Activated CD4-positive, alpha-beta T cell treated with anti-CD3 and anti-CD28 coated beads, Interleukin-2, amount 10 ng/mL, durations not matched to agents 7 days and 5 days (primary cell): ENCODE results near the gene PRKAR2A. TPM values are rescaled to one million over a fixed set of nuclear protein-coding genes. Genes with fewer than 3 reads are reported as not detected.
"Not testable (repeated sequence)": the region's sequence is repeated elsewhere in the genome, so short reads cannot be mapped to it uniquely, and the experiment has no call there.

ENCODE experiments used
- CTCF ChIA-PET: fragments of 350-600 bp; sonication (Branson Sonifier 250); formaldehyde crosslinking; loops from one replicate; lab custom pipeline; 2021; ENCODE audit warnings: antibody characterized with exemption; lab: Charles Lee
- POLR2A ChIA-PET: fragments of 350-600 bp; sonication (Branson Sonifier 250); formaldehyde crosslinking; loops from one replicate; lab custom pipeline; 2021; ENCODE audit warnings: antibody characterized with exemption; lab: Charles Lee
- DNase-seq: peaks from one replicate; pipeline ENCODE4 v3.0.0-alpha.2; 2020
- H3K27ac Mint-ChIP-seq: one replicate; pipeline ENCODE4 v1.8.0; 2021; ENCODE audit warnings: mild to moderate bottlenecking, moderate library complexity, mixed read lengths
- H3K27me3 Mint-ChIP-seq: one replicate; pipeline ENCODE4 v1.8.0; 2021; ENCODE audit warnings: mixed read lengths
- H3K36me3 Mint-ChIP-seq: one replicate; pipeline ENCODE4 v1.8.0; 2021; ENCODE audit warnings: low read depth, mixed read lengths
- H3K4me1 Mint-ChIP-seq: one replicate; pipeline ENCODE4 v1.8.0; 2021; ENCODE audit warnings: mixed read lengths
- H3K4me3 Mint-ChIP-seq: one replicate; pipeline ENCODE4 v1.8.0; 2021; ENCODE audit warnings: mild to moderate bottlenecking, moderate library complexity, mixed read lengths
- H3K9me3 Mint-ChIP-seq: one replicate; pipeline ENCODE4 v1.8.0; 2021; ENCODE audit warnings: mixed read lengths
- total RNA-seq, 2 experiments: library from RNA; stranded (reverse); gene quantifications; one replicate each; pipeline ENCODE4 v1.2.3, GENCODE V29; 2021

The PRKAR2A gene
- total RNA-seq, 2 experiments from 2014 or later = 26.4 to 27.2 TPM

DNA sequence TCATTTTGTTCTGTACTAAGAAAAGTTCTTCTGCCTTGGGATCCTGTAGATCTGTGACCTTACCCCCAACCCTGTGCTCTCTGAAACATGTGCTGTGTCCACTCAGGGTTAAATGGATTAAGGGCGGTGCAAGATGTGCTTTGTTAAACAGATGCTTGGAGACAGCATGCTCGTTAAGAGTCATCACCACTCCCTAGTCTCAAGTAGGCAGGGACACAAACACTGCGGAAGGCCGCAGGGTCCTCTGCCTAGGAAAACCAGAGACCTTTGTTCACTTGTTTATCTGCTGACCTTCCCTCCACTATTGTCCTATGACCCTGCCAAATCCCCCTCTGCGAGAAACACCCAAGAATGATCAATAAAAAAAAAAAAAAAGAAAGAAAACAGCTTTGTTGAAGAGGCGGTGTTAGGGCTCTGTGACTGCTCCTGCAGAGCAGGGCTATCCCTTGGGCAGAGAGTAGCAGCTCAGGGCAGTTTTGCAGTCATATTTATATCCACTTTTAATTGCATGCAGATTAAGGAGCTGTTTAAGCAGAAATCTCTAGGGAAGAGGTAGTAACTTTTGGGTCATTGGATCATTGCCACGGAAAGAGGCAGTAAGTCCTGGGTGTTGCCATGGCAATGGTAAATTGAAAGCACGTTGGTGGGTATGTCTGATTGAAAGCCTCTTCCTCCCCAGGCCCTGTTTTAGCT lies 112.5 kb downstream of the PRKAR2A start:
- H3K27me3 Mint-ChIP-seq, H3K36me3 Mint-ChIP-seq, DNase-seq, CTCF ChIA-PET, H3K4me1 Mint-ChIP-seq, H3K4me3 Mint-ChIP-seq, POLR2A ChIA-PET, H3K27ac Mint-ChIP-seq, H3K9me3 Mint-ChIP-seq: not testable (repeated sequence)

DNA sequence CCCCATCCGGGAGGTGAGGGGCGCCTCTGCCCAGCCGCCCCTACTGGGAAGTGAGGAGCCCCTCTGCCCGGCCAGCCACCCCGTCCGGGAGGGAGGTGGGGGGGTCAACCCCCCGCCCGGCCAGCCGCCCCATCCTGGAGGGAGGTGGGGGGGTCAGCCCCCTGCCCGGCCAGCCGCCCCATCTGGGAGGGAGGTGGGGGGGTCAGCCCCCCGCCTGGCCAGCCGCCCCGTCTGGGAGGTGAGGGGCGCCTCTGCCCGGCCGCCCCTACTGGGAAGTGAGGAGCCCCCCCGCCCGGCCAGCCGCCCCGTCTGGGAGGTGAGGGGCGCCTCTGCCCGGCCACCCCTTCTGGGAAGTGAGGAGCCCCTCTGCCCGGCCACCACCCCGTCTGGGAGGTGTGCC lies 113.1 kb downstream of the PRKAR2A start:
- H3K9me3 Mint-ChIP-seq, POLR2A ChIA-PET, CTCF ChIA-PET, DNase-seq, H3K27me3 Mint-ChIP-seq, H3K4me1 Mint-ChIP-seq, H3K36me3 Mint-ChIP-seq, H3K4me3 Mint-ChIP-seq, H3K27ac Mint-ChIP-seq: not testable (repeated sequence)

DNA sequence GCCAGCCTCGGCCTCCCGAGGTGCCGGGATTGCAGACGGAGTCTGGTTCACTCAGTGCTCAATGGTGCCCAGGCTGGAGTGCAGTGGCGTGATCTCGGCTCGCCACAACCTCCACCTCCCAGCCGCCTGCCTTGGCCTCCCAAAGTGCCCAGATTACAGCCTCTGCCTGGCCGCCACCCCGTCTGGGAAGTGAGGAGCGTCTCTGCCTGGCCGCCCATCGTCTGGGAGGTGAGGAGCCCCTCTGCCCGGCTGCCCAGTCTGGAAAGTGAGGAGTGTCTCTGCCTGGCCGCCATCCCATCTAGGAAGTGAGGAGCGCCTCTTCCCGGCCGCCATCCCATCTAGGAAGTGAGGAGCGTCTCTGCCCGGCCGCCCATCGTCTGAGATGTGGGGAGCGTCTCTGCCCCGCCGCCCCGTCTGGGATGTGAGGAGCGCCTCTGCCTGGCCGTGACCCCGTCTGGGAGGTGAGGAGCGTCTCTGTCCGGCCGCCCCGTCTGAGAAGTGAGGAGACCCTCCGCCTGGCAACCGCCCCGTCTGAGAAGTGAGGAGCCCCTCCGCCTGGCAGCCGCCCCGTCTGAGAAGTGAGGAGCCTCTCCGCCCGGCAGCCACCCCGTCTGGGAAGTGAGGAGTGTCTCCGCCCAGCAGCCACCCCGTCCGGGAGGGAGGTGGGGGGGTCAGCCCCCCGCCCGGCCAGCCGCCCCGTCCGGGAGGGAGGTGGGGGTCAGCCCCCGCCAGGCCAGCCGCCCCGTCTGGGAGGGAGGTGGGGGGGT lies 113.7 kb downstream of the PRKAR2A start:
- H3K4me3 Mint-ChIP-seq, H3K27me3 Mint-ChIP-seq: not testable (repeated sequence)

GRCh38 chr3:48727511-48727910 lies 120.2 kb downstream of the PRKAR2A start:
- POLR2A ChIA-PET = no interaction called here
- Mint-ChIP-seq H3K27me3 (peaks cover 3% of the 10 kb centered on the region), H3K4me3 (no peak overlapping the region), H3K27ac (no peak overlapping the region), H3K9me3 (peaks cover 2% of the 10 kb centered on the region), H3K36me3 (no peaks in the 10 kb centered on the region), H3K4me1 (no peaks in the 10 kb centered on the region)
- no peak for DNase-seq
- CTCF ChIA-PET = interaction anchor here (1.5 kb wide), 1 partner anchor 12 kb away, joined by 5 read pairs; no protein-coding TSS in a partner anchor

More for the DNA sequence above, 113.7 kb downstream of the PRKAR2A start:
- H3K36me3 Mint-ChIP-seq, POLR2A ChIA-PET, H3K27ac Mint-ChIP-seq, H3K4me1 Mint-ChIP-seq, DNase-seq, CTCF ChIA-PET, H3K9me3 Mint-ChIP-seq: not testable (repeated sequence)

DNA sequence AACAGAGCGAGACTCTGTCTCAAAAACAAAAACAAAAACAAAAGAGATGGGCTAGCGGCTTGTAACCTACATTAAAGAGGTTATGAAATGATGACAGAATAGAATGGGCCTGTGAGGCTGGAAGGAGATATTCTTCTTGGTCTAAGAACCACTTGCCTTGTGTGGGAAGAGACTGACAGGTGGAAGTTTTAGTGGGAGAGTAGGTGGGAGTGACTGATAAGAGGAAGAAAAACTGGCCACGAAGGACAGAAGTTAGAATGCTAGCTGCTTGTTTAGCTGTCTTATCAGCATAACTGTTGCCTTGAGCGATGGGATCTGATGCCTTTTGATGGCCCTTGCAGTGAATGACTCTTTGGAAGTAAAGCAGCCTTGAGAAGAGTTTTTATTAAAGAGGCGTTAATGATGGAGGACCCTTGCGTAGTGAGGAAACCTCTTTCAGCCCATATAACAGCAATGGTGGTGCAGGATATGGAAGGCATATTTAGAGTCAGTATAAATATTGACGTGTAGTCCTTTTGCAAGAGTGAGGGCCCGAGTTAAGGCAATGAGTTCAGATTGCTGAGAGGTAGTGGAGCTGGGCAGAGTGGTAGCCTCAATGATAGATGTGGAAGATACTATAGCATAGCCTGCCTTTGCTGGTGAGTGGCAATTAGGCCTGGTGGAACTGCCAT lies 122.4 kb downstream of the PRKAR2A start:
- H3K4me1 Mint-ChIP-seq, H3K4me3 Mint-ChIP-seq, POLR2A ChIA-PET, H3K27me3 Mint-ChIP-seq, H3K9me3 Mint-ChIP-seq, DNase-seq, H3K36me3 Mint-ChIP-seq, H3K27ac Mint-ChIP-seq: not testable (repeated sequence)
- CTCF ChIA-PET = interaction anchor here (0.6 kb wide), 1 partner anchor 1055 kb away, joined by 3 read pairs; no protein-coding TSS in a partner anchor

GRCh38 chr3:48723725-48724124 lies 123.9 kb downstream of the PRKAR2A start:
- Mint-ChIP-seq H3K36me3 (no peaks in the 10 kb centered on the region), H3K4me3 (no peak overlapping the region), H3K27me3 (peaks cover 13% of the 10 kb centered on the region), H3K4me1 (no peaks in the 10 kb centered on the region), H3K27ac (no peak overlapping the region), H3K9me3 (peaks cover 2% of the 10 kb centered on the region)
- ChIA-PET POLR2A (no interaction called here), CTCF (no interaction called here)
- DNase-seq = no peak

- peaks cover 18% of the 10 kb centered on the region for H3K27me3 Mint-ChIP-seq
- POLR2A ChIA-PET, H3K36me3 Mint-ChIP-seq, H3K4me1 Mint-ChIP-seq, H3K9me3 Mint-ChIP-seq, H3K4me3 Mint-ChIP-seq, CTCF ChIA-PET, DNase-seq, H3K27ac Mint-ChIP-seq: not testable (repeated sequence)
Observed at GRCh38 chr3:48723293-48723692, 124.4 kb downstream of the PRKAR2A start.

DNA sequence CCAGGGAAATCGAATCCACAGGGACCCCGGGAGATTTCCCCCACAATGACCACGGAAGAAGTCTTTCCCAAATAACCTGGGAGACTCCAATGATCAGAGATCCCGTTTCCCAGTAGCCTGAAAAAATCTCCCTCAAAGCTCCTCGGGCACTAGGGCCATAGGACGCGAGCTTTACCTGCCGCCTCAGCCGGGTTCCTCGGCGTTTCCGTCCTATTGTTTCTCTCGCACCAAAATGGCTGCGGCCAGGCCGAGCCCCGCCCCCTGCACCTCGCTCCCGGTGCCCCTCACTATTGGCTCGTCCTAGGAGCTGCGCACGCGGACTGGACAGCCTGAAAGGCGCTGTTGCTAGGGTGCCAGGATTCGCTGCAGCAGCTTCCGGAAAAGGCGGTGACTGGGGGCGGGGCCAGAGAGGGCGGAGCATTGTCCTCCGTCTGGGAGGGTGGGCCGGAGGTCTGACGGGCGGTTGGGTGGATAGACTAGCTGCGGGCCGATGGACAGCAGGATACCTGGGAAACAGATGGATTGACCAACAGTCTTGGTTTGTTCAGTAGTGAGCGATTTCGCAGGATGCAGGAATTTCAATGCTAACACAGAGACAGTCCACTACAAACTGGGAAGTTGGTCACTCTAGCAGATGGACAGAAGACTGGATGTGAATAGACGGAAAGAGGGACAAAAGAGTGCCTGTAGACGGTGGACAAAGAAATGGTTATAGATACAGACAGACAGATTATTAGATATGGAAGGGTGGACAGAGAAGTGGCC lies 130.5 kb downstream of the PRKAR2A start, which contains the start of gene IP6K2:
Gene IP6K2, minus strand, starts transcription at position 240 of the 765 bp plus-strand sequence. CDS start 21,930 bp downstream, outside the sequence.
- ChIA-PET POLR2A (interaction anchor here (0.6 kb wide), 1 partner anchor 522 kb away, joined by 3 read pairs; no protein-coding TSS in a partner anchor), CTCF (interaction anchor here (0.6 to 2.1 kb wide), 5 partner anchors 31 to 1054 kb away, joined by 3 to 7 read pairs (median 5); partner anchors contain the start of genes NCKIPSD, PFKFB4 and SLC26A6)
- peaks cover 20% of the 10 kb centered on the region for H3K36me3 Mint-ChIP-seq
- H3K4me3 Mint-ChIP-seq = peak within 1 kb of the TSS; percentile 99
- H3K9me3 Mint-ChIP-seq = no peaks in the 10 kb centered on the region
- peaks cover 17% of the 10 kb centered on the region for H3K27me3 Mint-ChIP-seq
- peak within 1 kb of the TSS; percentile 99 for H3K27ac Mint-ChIP-seq
- H3K4me1 Mint-ChIP-seq = peaks cover 37% of the 10 kb centered on the region
- DNase-seq = peak; percentile 99

DNA sequence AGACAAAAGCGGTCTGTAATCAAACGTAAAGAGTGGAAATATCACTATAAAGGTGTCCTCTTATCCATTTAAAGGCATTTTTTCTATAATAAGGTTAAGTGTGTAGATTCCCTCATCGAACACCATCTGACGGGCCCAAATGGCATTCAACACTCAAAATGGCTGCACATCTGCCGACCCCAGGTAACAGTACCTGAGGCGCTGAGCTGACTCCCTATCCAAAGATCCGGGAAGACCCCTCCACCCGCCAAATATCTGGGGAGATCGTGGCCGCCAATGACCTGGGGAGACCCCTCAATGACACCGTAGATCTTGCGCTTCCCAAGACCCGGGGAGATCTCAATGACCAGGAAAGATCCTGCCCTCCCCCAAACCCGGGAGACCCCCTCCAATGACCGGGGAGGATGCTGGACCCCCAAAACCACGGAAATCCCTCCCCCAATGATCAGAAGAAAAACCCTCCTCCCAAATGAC lies 131.1 kb downstream of the PRKAR2A start:
- peak overlapping the region; percentile 99 for H3K27ac Mint-ChIP-seq
- peak; percentile 45 for DNase-seq
- POLR2A ChIA-PET = interaction anchor here (0.6 to 0.7 kb wide), 2 partner anchors 376 to 522 kb away, joined by 3 to 5 read pairs; no protein-coding TSS in a partner anchor
- peaks cover 17% of the 10 kb centered on the region for H3K27me3 Mint-ChIP-seq
- H3K4me1 Mint-ChIP-seq = peaks cover 41% of the 10 kb centered on the region
- H3K36me3 Mint-ChIP-seq = peaks cover 24% of the 10 kb centered on the region
- no peaks in the 10 kb centered on the region for H3K9me3 Mint-ChIP-seq
- CTCF ChIA-PET = interaction anchor here (0.9 to 2.1 kb wide), 5 partner anchors 23 to 280 kb away, joined by 3 to 7 read pairs (median 3); partner anchors contain the start of genes NCKIPSD, PFKFB4 and SLC26A6
- peak overlapping the region; percentile 99 for H3K4me3 Mint-ChIP-seq

- Mint-ChIP-seq H3K36me3 (peaks cover 30% of the 10 kb centered on the region), H3K4me1 (peaks cover 47% of the 10 kb centered on the region), H3K27ac (peak overlapping the region; percentile 75), H3K9me3 (no peaks in the 10 kb centered on the region), H3K27me3 (peaks cover 15% of the 10 kb centered on the region), H3K4me3 (peak overlapping the region; percentile 99)
- POLR2A ChIA-PET = no interaction called here
- CTCF ChIA-PET = interaction anchor here (0.6 to 1.0 kb wide), 5 partner anchors 9 to 175 kb away, joined by 3 to 4 read pairs (median 3); no protein-coding TSS in a partner anchor
- no peak for DNase-seq
Observed at GRCh38 chr3:48715174-48715800, 132.4 kb downstream of the PRKAR2A start.

DNA sequence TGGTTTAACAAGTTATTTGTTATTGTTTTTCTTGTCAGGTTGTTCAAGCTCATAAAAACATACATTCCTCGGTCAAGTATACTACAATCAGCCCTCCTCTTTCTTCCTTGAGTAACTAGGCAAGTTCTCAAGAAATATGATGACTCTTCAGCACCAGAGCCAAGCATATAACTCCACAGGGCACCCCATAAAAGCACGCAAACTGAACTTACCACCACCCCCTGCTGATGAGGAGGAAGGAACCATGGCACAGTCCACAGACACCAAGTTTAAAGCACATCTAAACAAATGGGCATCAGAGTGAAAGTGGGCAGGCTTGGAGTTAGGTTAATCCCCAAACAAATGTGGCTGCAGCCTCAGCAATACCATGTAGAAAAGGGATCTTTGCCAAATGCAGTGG lies 135.9 kb downstream of the PRKAR2A start:
- Mint-ChIP-seq H3K27ac (peak overlapping the region; percentile 9), H3K36me3 (peaks cover 47% of the 10 kb centered on the region), H3K27me3 (no peaks in the 10 kb centered on the region), H3K4me3 (no peak overlapping the region), H3K4me1 (peaks cover 55% of the 10 kb centered on the region), H3K9me3 (no peaks in the 10 kb centered on the region)
- DNase-seq = no peak
- CTCF ChIA-PET = no interaction called here
- POLR2A ChIA-PET = no interaction called here
